ENCODE results near the gene DKC1.

GRCh38 chrX:154804261-154804956 is 41.7 kb downstream of the DKC1 start:
- TF ChIP-seq EZH2 (IDR thresholded peaks at IDR 0.05): no peak
- no peak for TF ChIP-seq POLR2AphosphoS5 (IDR thresholded peaks at IDR 0.05; ENCODE audit: borderline replicate concordance, low read depth, low read length)
- no peak for TF ChIP-seq FOXP2 (optimal IDR thresholded peaks at IDR 0.05; ENCODE audit: control extremely low read depth, extremely low read length, insufficient read depth)

Measured in SK-N-MC (cell line).